Hippocampal formation (tissue), 2 donors: ENCODE data around the gene AASS.

ENCODE experiments used
- DNase-seq, 2 donors: peaks; one replicate each; lab custom pipeline; 2025; lab: John Stamatoyannopoulos, UW

The AASS gene

GRCh38 chr7:122040147-122040546 is 103.9 kb downstream of the AASS start:
- no peak for DNase-seq

GRCh38 chr7:122038904-122039303 is 105.1 kb downstream of the AASS start:
- DNase-seq: no peak

- DNase-seq: no peak
Observed at GRCh38 chr7:122038134-122038533, 105.9 kb downstream of the AASS start.

GRCh38 chr7:122035876-122036275 is 108.2 kb downstream of the AASS start:
- no peak for DNase-seq

- no peak for DNase-seq
Observed at GRCh38 chr7:122033641-122034040, 110.4 kb downstream of the AASS start.

- DNase-seq: no peak
Observed at GRCh38 chr7:122027058-122027457, 117.0 kb downstream of the AASS start.
